SK-N-SH treated with all-trans-retinoic acid at 6 μM for 48 hours (cell line): ENCODE measurements around the gene PDE6B.

Source experiments
- CREB5 ChIP-seq: fragments of 250-450 bp; sonication (Bioruptor Pico); IDR thresholded peaks from 2 replicates; pipeline ENCODE4 v1.5.1; 2020; ENCODE audit warnings: low read depth, mild to moderate bottlenecking, moderate library complexity
- CSDC2 ChIP-seq: fragments of 250-450 bp; sonication (Bioruptor Pico); IDR thresholded peaks from 2 replicates; pipeline ENCODE4 v1.5.0; 2020; ENCODE audit warnings: mild to moderate bottlenecking, moderate library complexity
- OSR1 ChIP-seq: fragments of 250-450 bp; sonication (Bioruptor Pico); IDR thresholded peaks from 2 replicates; pipeline ENCODE4 v1.8.0; 2022; ENCODE audit warnings: moderate library complexity, mild to moderate bottlenecking, inconsistent platforms
- PATZ1 ChIP-seq: fragments of 250-450 bp; sonication (Bioruptor Pico); IDR thresholded peaks from 2 replicates; pipeline ENCODE4 v1.8.0; 2020; ENCODE audit warnings: mild to moderate bottlenecking, moderate library complexity, borderline replicate concordance
- POU6F1 ChIP-seq: fragments of 250-450 bp; sonication (Bioruptor Pico); IDR thresholded peaks from 2 replicates; pipeline ENCODE4 v1.8.0; 2021; ENCODE audit warnings: low read depth, mild to moderate bottlenecking, moderate library complexity, borderline replicate concordance
- PPARA ChIP-seq: fragments of 250-450 bp; sonication (Bioruptor Pico); IDR thresholded peaks from 2 replicates; pipeline ENCODE4 v1.5.0; 2020; ENCODE audit warnings: mild to moderate bottlenecking, borderline replicate concordance
- RARB ChIP-seq: fragments of 250-450 bp; sonication (Bioruptor Pico); IDR thresholded peaks from 2 replicates; pipeline ENCODE4 v1.8.0; 2021; ENCODE audit warnings: mild to moderate bottlenecking, moderate library complexity
- SNAI2 ChIP-seq: fragments of 250-450 bp; sonication (Bioruptor Pico); IDR thresholded peaks from 2 replicates; pipeline ENCODE4 v1.5.0; 2020; ENCODE audit warnings: mild to moderate bottlenecking, moderate library complexity
- TCF4 ChIP-seq: fragments of 250-450 bp; sonication (Bioruptor Pico); IDR thresholded peaks from 2 replicates; pipeline ENCODE4 v1.8.0; 2021; ENCODE audit warnings: mild to moderate bottlenecking, moderate library complexity, borderline replicate concordance
- TOX ChIP-seq: fragments of 250-450 bp; sonication (Bioruptor Pico); IDR thresholded peaks from 2 replicates; pipeline ENCODE4 v1.8.0; 2021; ENCODE audit warnings: mild to moderate bottlenecking, moderate library complexity, borderline replicate concordance
- ZC3H10 ChIP-seq: fragments of 250-450 bp; sonication (Bioruptor Pico); IDR thresholded peaks from 2 replicates; pipeline ENCODE4 v1.5.1; 2021; ENCODE audit warnings: mild to moderate bottlenecking, moderate library complexity
- ZFP3 ChIP-seq: fragments of 250-450 bp; sonication (Bioruptor Pico); IDR thresholded peaks from 2 replicates; pipeline ENCODE4 v1.5.0; 2020; ENCODE audit warnings: mild to moderate bottlenecking, moderate library complexity

- no peak for TF ChIP-seq CREB5
- TF ChIP-seq CSDC2 (CRISPR knock-in tag), result no peak
- TF ChIP-seq POU6F1 (CRISPR knock-in tag), result no peak
- TF ChIP-seq TOX (CRISPR knock-in tag), result no peak
- no peak for TF ChIP-seq OSR1 (CRISPR knock-in tag)
- TF ChIP-seq PPARA, result no peak
- TF ChIP-seq ZFP3 (CRISPR knock-in tag), result no peak
- no peak for TF ChIP-seq TCF4 (CRISPR knock-in tag)
- no peak for TF ChIP-seq PATZ1 (CRISPR knock-in tag)
- TF ChIP-seq RARB (CRISPR knock-in tag), result no peak
- no peak for TF ChIP-seq ZC3H10
- no peak for TF ChIP-seq SNAI2 (CRISPR knock-in tag)
Measured at GRCh38 chr4:654871-655463, 29.6 kb downstream of the PDE6B start.
